ENCODE measurements around the gene COL7A1.

DNA sequence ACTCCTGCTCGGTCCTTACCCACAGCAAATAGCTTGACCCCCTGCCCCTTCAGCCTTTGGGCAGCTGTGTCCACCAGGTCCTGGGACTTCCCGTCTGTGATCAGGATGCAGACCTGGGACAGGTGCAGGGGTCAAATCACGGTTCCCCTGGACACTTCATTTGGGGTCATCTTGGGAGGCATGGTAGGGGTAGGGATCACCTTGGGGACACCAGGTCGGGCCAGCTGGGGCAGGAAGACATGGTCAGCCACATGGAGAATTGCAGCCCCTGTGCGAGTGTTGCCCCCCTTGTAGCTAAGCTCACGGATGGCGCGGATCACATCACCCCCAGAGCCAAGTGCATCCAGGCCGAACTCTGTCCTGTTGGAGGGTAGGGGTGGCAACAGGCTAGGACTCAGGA, 1.8 kb downstream of the COL7A1 start:
- TF ChIP-seq, protein P1, sequence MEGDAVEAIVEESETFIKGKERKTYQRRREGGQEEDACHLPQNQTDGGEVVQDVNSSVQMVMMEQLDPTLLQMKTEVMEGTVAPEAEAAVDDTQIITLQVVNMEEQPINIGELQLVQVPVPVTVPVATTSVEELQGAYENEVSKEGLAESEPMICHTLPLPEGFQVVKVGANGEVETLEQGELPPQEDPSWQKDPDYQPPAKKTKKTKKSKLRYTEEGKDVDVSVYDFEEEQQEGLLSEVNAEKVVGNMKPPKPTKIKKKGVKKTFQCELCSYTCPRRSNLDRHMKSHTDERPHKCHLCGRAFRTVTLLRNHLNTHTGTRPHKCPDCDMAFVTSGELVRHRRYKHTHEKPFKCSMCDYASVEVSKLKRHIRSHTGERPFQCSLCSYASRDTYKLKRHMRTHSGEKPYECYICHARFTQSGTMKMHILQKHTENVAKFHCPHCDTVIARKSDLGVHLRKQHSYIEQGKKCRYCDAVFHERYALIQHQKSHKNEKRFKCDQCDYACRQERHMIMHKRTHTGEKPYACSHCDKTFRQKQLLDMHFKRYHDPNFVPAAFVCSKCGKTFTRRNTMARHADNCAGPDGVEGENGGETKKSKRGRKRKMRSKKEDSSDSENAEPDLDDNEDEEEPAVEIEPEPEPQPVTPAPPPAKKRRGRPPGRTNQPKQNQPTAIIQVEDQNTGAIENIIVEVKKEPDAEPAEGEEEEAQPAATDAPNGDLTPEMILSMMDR (IDR thresholded peaks at IDR 0.05 in 4 of 5, conservative IDR thresholded peaks at IDR 0.05 in 1 of 5), result no peak
- no peak for TF ChIP-seq POLR2A (IDR thresholded peaks at IDR 0.05)

All from gastrocnemius medialis (tissue), 4 donors.